Hepatocyte (in vitro differentiated cells): ENCODE measurements around the gene CBX5. TPM values are rescaled to one million over a fixed set of nuclear protein-coding genes. Genes with fewer than 3 reads are reported as not detected.
A peak's percentile ranks its signal among the peaks of the same experiment; 100 is the strongest.

ENCODE experiments used
- DNase-seq: peaks from one replicate; pipeline ENCODE4 v3.0.0-alpha.2; 2016; ENCODE audit warnings: low spot score
- H2AFZ ChIP-seq: fragments of 200-600 bp; sonication (generic); 2 replicates; pipeline ENCODE4 v1.6.0; 2016; ENCODE audit warnings: antibody characterized with exemption, mild to moderate bottlenecking
- H3K27ac ChIP-seq: fragments of 200-600 bp; sonication (generic); 2 replicates; pipeline ENCODE4 v1.5.1; 2016; ENCODE audit warnings: mild to moderate bottlenecking
- H3K27me3 ChIP-seq: fragments of 200-600 bp; sonication (generic); 2 replicates; pipeline ENCODE4 v1.6.1; 2016
- H3K36me3 ChIP-seq: fragments of 200-600 bp; sonication (generic); replicated peaks from 2 replicates; pipeline ENCODE4 v1.5.1; 2016; ENCODE audit warnings: low read depth; ENCODE audit not compliant: insufficient read depth
- H3K4me1 ChIP-seq: fragments of 200-600 bp; sonication (generic); 2 replicates; pipeline ENCODE4 v1.5.1; 2016; ENCODE audit warnings: mild to moderate bottlenecking, moderate library complexity; ENCODE audit not compliant: insufficient read depth
- H3K4me2 ChIP-seq: fragments of 200-600 bp; sonication (generic); 2 replicates; pipeline ENCODE4 v1.6.0; 2016
- H3K4me3 ChIP-seq: fragments of 200-600 bp; sonication (generic); 2 replicates; pipeline ENCODE4 v1.5.1; 2016; ENCODE audit warnings: mild to moderate bottlenecking
- H3K79me2 ChIP-seq: fragments of 200-600 bp; sonication (generic); 2 replicates; pipeline ENCODE4 v1.6.0; 2017; ENCODE audit warnings: mild to moderate bottlenecking
- H3K9me2 ChIP-seq: fragments of 200-600 bp; sonication (generic); replicated peaks from 2 replicates; pipeline ENCODE4 v1.6.0; 2017; ENCODE audit warnings: mild to moderate bottlenecking; ENCODE audit not compliant: insufficient read depth
- H3K9me3 ChIP-seq: fragments of 200-600 bp; sonication (generic); 2 replicates; pipeline ENCODE4 v1.5.1; 2016; ENCODE audit warnings: low read depth, mild to moderate bottlenecking
- H4K20me1 ChIP-seq: fragments of 200-600 bp; sonication (generic); 2 replicates; pipeline ENCODE4 v1.6.0; 2016; ENCODE audit warnings: mild to moderate bottlenecking; ENCODE audit not compliant: insufficient read depth, poor library complexity, severe bottlenecking
- EZH2 ChIP-seq: fragments of 200-600 bp; sonication (generic); IDR thresholded peaks from 2 replicates; pipeline ENCODE4 v1.6.1; 2016; ENCODE audit warnings: antibody characterized with exemption, mild to moderate bottlenecking, borderline replicate concordance
- EZH2phosphoT487 ChIP-seq: fragments of 200-600 bp; sonication (generic); IDR thresholded peaks from one replicate; pipeline ENCODE4 v1.6.1; 2018; ENCODE audit warnings: antibody characterized with exemption, mild to moderate bottlenecking, low read depth, moderate library complexity; ENCODE audit not compliant: unreplicated experiment, severe bottlenecking
- WGBS: methylation state at CpG from one replicate; pipeline ENCODE4 v1.1.6; 2016; ENCODE audit warnings: low lambda C conversion rate; ENCODE audit errors: missing lambda C conversion rate; 5-methylcytosine and 5-hydroxymethylcytosine counted together
- polyA plus RNA-seq: library from polyadenylated mRNA; unstranded; fragments of >200 nt; fragmentation: Nextera tagmentation; extraction: Ambion mirVana; gene quantifications from 2 replicates; pipeline ENCODE4 v1.2.1, GENCODE V29; 2016
- total RNA-seq: library from RNA; depleted of rRNA; stranded (reverse); fragments of >200 nt; gene quantifications from 2 replicates; pipeline ENCODE4 v1.2.3, GENCODE V29; 2014
- TF ChIP-seq, protein P1 (sequence below): fragments of 200-600 bp; sonication (generic); IDR thresholded peaks from 2 replicates; pipeline ENCODE4 v1.5.1; 2016; ENCODE audit warnings: antibody characterized with exemption, mild to moderate bottlenecking; ENCODE audit not compliant: poor library complexity

Gene CBX5
- total and polyA plus RNA-seq, 2 experiments from 2014 or later: 21.9 to 60.1 TPM

DNA sequence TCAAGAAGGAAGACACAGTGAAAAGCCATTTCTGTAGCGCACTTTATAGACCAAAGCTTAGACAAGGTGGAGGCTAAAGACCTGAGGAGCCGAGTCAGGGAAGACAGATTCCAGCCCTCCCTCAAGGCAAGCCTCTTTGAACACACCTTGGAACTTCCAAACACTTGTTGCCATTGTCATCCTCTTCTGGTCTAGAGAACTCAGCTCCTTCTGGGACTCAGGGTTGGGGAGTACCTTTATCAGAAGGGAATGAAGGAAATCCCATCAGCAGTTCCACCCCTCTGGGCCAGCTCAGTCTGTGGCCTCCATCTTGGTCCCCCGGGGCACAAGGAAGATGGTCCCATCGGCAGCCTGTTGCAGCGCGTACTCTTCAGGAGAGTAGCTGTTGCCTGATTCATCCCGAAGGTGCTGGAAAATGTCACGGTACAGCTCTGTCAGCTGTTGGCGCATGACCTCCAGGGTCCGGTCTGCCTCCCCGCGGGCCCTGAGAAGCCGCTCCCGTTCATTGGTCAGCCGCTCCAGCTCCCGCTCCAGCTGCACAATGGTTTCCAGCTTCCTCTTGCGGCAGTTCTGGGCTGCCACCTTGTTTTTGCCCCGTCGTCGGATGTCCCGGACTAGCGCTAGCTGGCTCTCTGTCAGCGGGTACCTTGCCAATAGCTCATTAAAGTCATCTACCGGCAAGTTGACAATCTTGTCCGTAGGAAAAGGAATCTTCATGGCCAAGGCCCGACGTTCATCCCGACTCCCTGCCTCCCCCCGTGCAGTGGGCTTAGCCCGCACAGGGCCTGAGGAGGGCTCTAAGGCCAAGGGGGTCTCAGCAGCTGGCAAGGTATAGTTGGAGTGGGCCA is 12.4 kb upstream of the CBX5 start:
- Histone ChIP-seq H3K9me3 (no peaks in the 10 kb centered on the region), H3K4me3 (no peak overlapping the region), H3K9me2 (no peaks in the 10 kb centered on the region), H4K20me1 (peaks cover 3% of the 10 kb centered on the region), H3K4me1 (no peaks in the 10 kb centered on the region), H3K27me3 (no peaks in the 10 kb centered on the region), H3K79me2 (no peaks in the 10 kb centered on the region), H3K4me2 (no peak overlapping the region), H2AFZ (no peak overlapping the region), H3K27ac (no peak overlapping the region), H3K36me3 (no peaks in the 10 kb centered on the region)
- WGBS: 95% methylated on average over 30 of the region's 30 CpGs
- TF ChIP-seq EZH2 (no peak), EZH2phosphoT487 (no peak)
- TF ChIP-seq, protein P1, sequence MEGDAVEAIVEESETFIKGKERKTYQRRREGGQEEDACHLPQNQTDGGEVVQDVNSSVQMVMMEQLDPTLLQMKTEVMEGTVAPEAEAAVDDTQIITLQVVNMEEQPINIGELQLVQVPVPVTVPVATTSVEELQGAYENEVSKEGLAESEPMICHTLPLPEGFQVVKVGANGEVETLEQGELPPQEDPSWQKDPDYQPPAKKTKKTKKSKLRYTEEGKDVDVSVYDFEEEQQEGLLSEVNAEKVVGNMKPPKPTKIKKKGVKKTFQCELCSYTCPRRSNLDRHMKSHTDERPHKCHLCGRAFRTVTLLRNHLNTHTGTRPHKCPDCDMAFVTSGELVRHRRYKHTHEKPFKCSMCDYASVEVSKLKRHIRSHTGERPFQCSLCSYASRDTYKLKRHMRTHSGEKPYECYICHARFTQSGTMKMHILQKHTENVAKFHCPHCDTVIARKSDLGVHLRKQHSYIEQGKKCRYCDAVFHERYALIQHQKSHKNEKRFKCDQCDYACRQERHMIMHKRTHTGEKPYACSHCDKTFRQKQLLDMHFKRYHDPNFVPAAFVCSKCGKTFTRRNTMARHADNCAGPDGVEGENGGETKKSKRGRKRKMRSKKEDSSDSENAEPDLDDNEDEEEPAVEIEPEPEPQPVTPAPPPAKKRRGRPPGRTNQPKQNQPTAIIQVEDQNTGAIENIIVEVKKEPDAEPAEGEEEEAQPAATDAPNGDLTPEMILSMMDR: no peak
- no peak for DNase-seq

DNA sequence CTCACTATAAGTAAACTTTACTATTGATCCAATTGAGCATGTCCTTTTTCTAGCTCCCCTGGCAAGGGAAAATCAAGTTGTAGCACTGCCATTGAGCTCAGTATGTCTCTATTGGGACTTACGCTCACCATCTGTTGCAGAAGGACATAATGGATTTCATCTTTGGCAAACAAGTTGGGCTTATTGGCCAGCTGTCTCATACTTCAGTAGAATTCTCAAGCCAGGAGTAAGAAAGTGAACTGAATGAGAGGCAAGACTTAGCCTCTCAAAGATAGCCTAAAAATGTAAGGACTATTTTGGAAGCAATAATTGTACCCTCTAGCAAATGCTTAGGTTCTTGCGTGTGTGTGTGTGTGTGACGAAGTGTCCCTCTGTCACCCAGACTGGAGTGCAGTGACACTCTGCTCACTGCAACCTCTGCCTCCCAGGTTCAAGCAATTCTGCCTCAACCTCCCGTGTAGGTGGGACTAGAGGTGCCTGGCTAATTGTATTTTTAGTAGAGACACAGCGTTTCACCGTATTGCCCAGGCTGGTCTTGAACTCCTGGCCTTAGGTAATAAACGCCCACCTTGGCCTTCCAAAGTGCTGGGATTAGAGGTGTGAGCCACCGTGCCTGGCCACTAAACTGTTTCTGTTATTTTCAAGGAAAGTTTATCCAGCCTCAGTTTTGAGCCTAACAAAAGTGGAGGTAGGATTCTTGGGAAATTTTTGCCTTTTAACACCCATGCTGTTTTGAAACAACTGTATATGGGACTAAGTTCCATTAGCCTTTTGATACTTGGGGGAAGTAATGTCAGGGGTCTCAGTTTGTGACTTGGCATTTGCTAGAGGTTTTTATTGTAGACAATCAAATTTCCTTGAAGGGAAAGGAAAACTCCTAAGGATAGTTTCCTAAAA is 7.6 kb upstream of the CBX5 start:
- 79% methylated on average over 8 of the region's 8 CpGs for WGBS
- Histone ChIP-seq H3K4me2 (peak overlapping the region; percentile 94), H4K20me1 (peaks cover 48% of the 10 kb centered on the region), H3K36me3 (no peaks in the 10 kb centered on the region), H3K9me3 (no peaks in the 10 kb centered on the region), H3K27me3 (no peaks in the 10 kb centered on the region), H3K79me2 (peaks cover 26% of the 10 kb centered on the region), H2AFZ (no peak overlapping the region), H3K4me3 (no peak overlapping the region), H3K4me1 (peaks cover 31% of the 10 kb centered on the region), H3K27ac (peak overlapping the region; percentile 54), H3K9me2 (no peaks in the 10 kb centered on the region)
- no peak for DNase-seq
- TF ChIP-seq EZH2 (no peak), EZH2phosphoT487 (no peak)
- TF ChIP-seq, protein P1: no peak

DNA sequence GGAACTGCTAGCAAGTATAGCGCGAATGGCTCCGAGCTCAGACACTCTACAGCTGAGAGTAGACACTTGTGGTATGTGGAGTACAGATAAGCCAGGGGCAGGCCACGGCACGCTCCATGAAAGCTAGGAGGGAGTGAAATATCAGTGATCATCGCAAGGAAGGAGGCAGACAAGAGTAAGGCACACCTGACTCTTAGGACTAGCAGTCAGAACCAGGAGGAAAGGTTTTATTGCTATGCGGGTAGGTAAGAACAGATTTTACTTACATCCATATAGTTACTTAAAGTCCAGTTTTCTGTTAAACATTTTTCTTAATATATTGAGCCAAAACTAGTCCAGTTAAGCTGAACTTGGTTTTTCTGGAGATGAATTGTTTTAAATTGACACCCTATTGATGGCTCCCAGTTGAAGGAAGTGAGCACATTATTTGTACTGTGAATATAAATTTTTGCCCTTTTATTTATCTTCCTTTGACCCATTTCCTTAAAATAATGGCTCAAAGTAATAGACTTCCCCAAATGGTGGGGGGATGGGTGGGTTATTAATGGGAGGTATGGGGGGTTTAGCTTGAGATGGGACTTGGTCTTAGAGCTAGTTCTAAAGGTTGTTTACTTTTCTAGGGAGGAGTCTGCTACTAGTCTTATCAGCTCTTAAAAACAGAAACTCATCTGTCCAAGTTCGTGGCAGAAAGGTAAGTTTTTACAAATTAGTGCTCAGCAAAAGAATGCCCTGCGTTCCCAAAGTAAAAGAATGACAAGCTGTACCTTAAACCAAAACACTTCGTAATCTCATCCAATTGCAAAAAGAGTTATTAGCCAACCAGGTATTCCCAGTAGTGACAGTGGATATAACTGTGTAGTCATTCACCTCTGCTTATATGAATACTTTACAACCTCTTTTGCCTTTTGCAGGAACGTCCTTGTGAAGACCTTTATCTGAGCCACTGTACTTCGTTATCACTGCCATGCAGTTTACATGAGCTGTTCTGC is 6.4 kb upstream of the CBX5 start:
- peak; percentile 50 for DNase-seq
- no peak overlapping the region for H2AFZ ChIP-seq
- H3K4me3 ChIP-seq: no peak overlapping the region
- no peak for TF ChIP-seq EZH2phosphoT487
- TF ChIP-seq, protein P1: no peak
- no peak for TF ChIP-seq EZH2
- H3K27me3 ChIP-seq: no peaks in the 10 kb centered on the region
- H3K27ac ChIP-seq: peak overlapping the region; percentile 54
- H3K9me2 ChIP-seq: no peaks in the 10 kb centered on the region
- H4K20me1 ChIP-seq: peaks cover 60% of the 10 kb centered on the region
- peak overlapping the region; percentile 94 for H3K4me2 ChIP-seq
- peaks cover 38% of the 10 kb centered on the region for H3K79me2 ChIP-seq
- peaks cover 35% of the 10 kb centered on the region for H3K4me1 ChIP-seq
- H3K9me3 ChIP-seq: no peaks in the 10 kb centered on the region
- no peaks in the 10 kb centered on the region for H3K36me3 ChIP-seq
- 56% methylated on average over 12 of the region's 12 CpGs for WGBS
